Measurements from ENCODE around the gene RARA.

The RARA gene

DNA sequence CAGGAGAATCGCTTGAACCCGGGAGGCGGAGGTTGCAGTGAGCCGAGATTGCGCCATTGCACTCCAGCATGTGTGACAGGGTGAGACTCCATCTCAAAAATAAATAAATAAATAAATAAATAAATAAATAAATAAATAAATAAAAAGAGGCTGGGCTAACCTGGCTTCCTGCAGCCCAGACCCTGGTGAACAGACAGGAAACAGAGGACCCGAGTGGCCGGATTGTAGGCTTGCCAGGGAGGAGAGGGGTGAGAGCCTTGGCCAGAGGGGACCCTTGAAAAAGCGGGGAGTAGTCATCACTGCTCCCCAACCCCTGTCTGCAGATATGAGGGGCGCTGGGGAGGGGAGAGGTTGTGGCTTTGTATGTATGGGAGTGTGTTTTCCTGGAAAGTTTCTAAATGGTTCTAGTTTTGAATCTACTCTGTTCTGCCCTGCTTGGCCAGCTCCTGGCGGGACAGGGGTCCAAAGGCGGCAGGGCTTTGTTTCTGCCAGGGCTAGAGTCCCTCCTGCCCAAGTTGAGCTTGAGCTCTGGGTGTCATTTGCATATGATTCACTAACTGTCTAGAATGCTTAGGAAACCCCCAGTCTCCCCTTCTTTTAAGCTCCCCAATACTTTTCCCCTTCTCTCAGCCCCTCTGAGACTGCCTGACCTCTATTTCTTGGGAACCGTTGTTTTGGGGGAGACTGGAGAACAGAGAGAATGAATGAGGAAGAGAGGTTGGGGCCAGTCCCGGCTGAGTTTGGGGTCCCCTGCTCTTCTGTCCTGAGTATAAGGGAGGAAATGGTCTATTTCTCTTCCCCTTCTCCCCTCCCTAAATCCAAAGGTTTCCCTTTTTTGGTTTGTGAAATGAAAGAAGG lies 16.4 kb downstream of the RARA start:
- DNase-seq = peak; percentile 29
- Mint-ChIP-seq H3K27me3 (no peaks in the 10 kb centered on the region), H3K9me3 (no peaks in the 10 kb centered on the region), H3K27ac (peak overlapping the region; percentile 100), H3K36me3 (peaks cover 8 to 22% of the 10 kb centered on the region in 2 donors), H3K4me1 (peaks cover 86 to 98% of the 10 kb centered on the region in 2 donors), H3K4me3 (peak overlapping the region; percentile 78 to 85)
- ATAC-seq (replicated peaks) = peak in 1 of 2 donors; percentile 7

DNA sequence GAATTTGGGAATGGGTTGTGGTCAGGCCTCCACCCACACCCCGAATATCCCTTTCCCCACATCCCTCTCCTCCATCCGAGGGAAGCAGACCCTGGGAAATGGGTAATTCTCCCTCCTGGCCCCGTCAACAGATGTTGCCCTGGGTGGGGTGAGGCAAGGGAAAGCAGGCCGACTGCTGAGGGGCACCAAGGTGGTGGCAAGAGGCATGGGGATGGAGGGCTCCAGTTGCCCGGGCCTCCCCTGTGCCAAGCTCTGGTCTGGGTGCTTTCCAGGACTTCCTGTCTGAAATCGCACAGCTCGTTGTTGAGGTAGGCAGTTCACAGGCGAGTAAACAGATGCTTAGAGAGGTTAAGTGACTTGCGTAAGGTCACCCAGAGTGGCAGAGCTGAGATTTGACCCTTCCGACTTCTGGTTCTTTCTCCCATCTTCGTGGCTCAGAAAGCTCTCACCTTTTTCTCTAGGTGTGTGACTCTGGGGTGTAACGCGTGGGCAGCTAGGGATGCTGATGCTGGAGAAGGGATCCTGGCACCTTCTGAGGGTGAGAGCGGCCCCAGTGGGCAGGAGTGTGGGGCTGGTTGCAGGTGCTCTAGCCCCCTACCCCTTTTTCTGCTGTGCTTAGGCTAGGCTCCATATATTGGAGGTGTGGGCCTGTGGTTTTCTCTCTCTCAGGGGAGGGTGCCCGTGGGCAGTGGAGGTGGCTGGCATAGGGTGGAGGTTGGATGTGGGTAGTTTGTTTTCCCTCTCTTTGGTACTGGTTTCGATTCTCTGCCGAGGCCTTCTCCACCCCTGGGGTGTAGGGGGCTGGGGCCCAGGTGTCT lies 17.2 kb downstream of the RARA start:
- peak overlapping the region; percentile 100 for H3K27ac Mint-ChIP-seq

DNA sequence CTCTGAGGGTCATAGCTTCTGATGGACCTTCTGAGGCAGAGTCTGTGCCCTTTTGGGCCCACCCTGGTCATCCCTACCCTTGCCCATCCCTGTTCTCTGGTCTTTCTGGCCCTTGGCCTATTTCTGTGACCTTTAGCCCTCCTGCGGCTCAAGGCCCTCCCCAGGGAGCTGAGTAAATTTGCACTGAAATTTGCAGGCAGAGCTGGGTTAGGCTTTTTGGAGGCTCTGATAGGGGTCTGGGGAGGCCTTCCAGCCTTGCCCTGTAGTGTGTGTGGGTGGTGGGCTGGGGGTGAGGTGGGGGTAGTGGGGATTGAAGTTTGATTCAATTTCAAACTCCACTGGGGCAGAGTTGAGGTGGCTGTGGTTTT lies 17.8 kb downstream of the RARA start:
- no peak for DNase-seq
- H3K36me3 Mint-ChIP-seq = peaks cover 14 to 26% of the 10 kb centered on the region in 2 donors
- H3K9me3 Mint-ChIP-seq = no peaks in the 10 kb centered on the region
- peaks cover 85 to 98% of the 10 kb centered on the region in 2 donors for H3K4me1 Mint-ChIP-seq
- ATAC-seq (replicated peaks) = no peak
- peak overlapping the region; percentile 77 to 78 for H3K4me3 Mint-ChIP-seq
- H3K27me3 Mint-ChIP-seq = no peaks in the 10 kb centered on the region
- H3K27ac Mint-ChIP-seq = peak overlapping the region; percentile 100

More for the DNA sequence above, 17.2 kb downstream of the RARA start:
- DNase-seq (peak; percentile 77), ATAC-seq (replicated peaks) (peak; percentile 55 to 57)
- H3K4me3 Mint-ChIP-seq = peak overlapping the region; percentile 74 to 78
- H3K36me3 Mint-ChIP-seq = peaks cover 10 to 25% of the 10 kb centered on the region in 2 donors
- no peaks in the 10 kb centered on the region for H3K9me3 Mint-ChIP-seq
- H3K4me1 Mint-ChIP-seq = peaks cover 85 to 98% of the 10 kb centered on the region in 2 donors
- H3K27me3 Mint-ChIP-seq = no peaks in the 10 kb centered on the region

DNA sequence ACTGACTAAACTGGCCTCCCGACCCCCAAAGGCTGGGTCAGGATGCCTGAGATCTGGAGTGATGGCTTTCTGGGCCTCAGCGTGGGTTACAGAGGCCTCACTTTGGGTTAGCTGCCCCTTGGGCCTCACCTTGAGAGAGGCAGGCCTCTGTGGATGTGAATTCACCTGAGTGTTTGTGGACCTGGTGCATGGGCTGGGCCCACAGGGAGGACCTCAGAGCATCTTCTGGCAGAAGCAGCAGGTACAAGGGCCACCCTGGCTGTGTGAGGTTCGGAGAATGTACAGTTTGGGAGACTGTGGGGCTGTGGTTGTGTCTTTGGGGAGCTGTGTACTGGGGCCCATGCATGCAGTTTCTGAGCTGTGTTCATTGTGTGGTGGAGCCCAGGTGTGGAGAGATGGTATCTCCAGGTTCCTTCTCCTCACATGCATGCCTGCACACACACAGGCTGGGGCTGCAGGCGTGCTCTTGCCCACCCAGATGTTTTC lies 18.3 kb downstream of the RARA start:
- H3K36me3 Mint-ChIP-seq = peaks cover 14 to 27% of the 10 kb centered on the region in 2 donors
- no peaks in the 10 kb centered on the region for H3K27me3 Mint-ChIP-seq
- H3K4me3 Mint-ChIP-seq = peak overlapping the region; percentile 43 to 77
- no peaks in the 10 kb centered on the region for H3K9me3 Mint-ChIP-seq
- H3K4me1 Mint-ChIP-seq = peaks cover 84 to 98% of the 10 kb centered on the region in 2 donors
- ATAC-seq (replicated peaks) (no peak), DNase-seq (no peak)
- peak overlapping the region; percentile 75 for H3K27ac Mint-ChIP-seq

DNA sequence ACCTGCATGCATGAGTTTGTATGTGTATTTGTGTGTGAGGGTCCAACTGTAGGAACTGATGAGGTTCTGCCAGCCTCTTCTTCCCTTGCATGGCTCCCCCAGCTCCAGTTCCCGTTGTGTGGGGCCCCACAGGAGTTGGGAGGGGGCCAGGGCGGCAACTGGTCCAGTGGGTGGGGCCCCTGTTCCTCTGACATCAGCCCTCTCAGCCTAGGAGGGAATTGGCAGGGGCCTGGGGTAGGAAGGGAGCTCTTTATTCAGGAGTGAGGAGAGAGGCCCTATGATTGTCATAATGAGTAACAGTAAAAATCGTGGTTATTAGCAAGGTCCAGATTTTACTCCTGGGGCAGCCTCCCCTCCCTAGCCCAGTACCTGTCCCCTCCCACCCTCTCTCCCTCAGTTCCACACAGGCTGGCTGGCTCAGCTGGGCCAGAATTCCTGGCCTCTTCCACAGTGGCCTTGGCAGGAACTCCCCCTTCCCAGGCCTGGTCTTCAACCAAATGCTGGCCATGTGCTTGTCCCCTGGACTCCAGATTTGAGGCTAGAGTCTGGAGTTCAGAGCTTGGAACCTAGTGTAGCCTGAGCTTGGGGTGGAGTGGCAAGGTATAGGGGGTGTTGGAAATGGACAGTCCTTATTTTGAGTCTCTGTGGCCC lies 18.9 kb downstream of the RARA start:
- H3K9me3 Mint-ChIP-seq = no peaks in the 10 kb centered on the region
- no peak for DNase-seq
- H3K4me1 Mint-ChIP-seq = peaks cover 84 to 98% of the 10 kb centered on the region in 2 donors
- peak overlapping the region in 1 of 2 donors; percentile 43 for H3K4me3 Mint-ChIP-seq
- ATAC-seq (replicated peaks) = no peak
- peak overlapping the region; percentile 75 for H3K27ac Mint-ChIP-seq
- H3K36me3 Mint-ChIP-seq = peaks cover 18 to 32% of the 10 kb centered on the region in 2 donors
- no peaks in the 10 kb centered on the region for H3K27me3 Mint-ChIP-seq

DNA sequence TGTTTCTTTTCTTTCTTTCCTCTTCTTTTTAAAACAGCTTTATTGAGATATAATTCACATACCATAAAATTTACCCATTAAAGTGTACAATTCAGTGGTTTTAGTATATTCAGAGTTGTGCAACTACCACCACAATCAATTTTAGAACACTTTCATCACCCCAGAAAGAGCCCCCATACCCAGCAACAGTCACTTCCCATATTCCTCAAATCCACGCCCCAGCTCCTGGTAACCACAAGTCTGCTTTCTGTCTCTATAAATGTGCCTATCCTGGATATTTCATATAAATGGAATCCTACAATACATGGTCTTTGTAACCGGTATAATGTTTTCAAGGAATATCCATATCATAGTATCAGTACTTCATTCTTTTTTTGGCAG lies 19.4 kb downstream of the RARA start:
- Mint-ChIP-seq H3K27ac (peak overlapping the region; percentile 48), H3K9me3 (no peaks in the 10 kb centered on the region), H3K36me3 (peaks cover 22 to 37% of the 10 kb centered on the region in 2 donors), H3K4me3 (no peak overlapping the region), H3K27me3 (no peaks in the 10 kb centered on the region), H3K4me1 (peaks cover 79 to 94% of the 10 kb centered on the region in 2 donors)
- DNase-seq = no peak
- ATAC-seq (replicated peaks) = no peak

DNA sequence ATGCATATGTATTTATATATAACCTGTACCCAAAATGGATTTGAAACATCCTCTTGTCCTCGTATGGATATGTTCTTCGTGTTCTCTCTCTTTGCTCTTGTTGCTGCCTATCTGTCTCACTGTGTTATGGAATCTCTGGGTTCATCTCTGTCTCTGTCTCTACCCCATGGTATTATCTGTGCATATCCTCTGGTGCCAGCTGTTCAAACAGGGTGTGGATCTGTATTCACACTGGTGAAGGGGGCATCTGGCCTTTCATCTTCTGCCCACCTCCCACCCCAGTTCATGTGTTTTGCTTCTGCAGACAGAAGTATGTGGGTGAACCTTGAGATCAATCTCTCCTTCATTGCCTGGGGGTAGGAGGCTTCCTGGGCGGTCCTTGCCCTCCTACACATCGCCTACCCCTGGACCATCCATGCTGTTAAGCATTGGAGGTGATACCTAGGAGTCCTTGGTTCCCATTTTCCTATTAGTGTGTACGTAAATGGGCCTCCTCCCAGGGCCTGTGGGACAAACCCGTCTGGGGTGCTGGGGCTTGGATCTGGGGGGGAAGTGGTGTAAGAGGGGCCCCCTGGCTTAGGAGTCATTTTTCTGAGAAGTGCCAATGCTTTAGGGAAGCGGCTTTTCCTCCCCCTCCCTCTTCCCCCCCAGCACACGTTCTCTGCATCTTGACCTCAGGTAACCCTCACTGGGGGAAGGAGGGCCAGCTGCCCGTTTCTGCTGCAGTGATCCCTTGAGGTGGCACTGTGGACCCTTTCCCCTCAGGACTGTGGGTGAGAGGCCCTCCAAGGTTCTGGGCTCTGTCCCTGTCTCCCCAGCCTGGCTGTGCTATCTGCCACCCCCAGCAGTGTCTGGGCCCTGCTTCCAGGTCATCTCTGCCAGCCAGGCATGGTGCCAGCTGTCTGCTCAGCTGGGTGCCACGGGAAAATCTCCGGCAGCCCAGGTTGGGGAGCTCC lies 21.1 kb downstream of the RARA start:
- peak overlapping the region; percentile 10 to 39 for H3K4me3 Mint-ChIP-seq
- ATAC-seq (replicated peaks) = peak; percentile 5 to 19
- H3K27ac Mint-ChIP-seq = peak overlapping the region; percentile 2
- DNase-seq = no peak
- peaks cover 29 to 53% of the 10 kb centered on the region in 2 donors for H3K36me3 Mint-ChIP-seq
- no peaks in the 10 kb centered on the region for H3K27me3 Mint-ChIP-seq
- H3K4me1 Mint-ChIP-seq = peaks cover 77 to 94% of the 10 kb centered on the region in 2 donors
- no peaks in the 10 kb centered on the region for H3K9me3 Mint-ChIP-seq

DNA sequence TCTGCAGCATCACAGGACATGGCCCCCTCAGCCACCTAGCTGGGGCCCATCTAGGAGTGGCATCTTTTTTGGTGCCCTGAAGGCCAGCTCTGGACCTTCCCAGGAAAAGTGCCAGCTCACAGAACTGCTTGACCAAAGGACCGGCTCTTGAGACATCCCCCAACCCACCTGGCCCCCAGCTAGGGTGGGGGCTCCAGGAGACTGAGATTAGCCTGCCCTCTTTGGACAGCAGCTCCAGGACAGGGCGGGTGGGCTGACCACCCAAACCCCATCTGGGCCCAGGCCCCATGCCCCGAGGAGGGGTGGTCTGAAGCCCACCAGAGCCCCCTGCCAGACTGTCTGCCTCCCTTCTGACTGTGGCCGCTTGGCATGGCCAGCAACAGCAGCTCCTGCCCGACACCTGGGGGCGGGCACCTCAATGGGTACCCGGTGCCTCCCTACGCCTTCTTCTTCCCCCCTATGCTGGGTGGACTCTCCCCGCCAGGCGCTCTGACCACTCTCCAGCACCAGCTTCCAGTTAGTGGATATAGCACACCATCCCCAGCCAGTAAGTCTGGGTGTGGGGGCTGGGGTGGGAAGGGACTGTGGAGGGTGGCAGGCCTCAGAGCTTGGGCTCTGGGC lies 22.0 kb downstream of the RARA start:
- Mint-ChIP-seq H3K9me3 (no peaks in the 10 kb centered on the region), H3K4me1 (peaks cover 70 to 89% of the 10 kb centered on the region in 2 donors), H3K27me3 (no peaks in the 10 kb centered on the region), H3K4me3 (peak overlapping the region; percentile 39 to 52), H3K36me3 (peaks cover 29 to 54% of the 10 kb centered on the region in 2 donors), H3K27ac (peak overlapping the region; percentile 74)
- ATAC-seq (replicated peaks) (no peak), DNase-seq (no peak)

DNA sequence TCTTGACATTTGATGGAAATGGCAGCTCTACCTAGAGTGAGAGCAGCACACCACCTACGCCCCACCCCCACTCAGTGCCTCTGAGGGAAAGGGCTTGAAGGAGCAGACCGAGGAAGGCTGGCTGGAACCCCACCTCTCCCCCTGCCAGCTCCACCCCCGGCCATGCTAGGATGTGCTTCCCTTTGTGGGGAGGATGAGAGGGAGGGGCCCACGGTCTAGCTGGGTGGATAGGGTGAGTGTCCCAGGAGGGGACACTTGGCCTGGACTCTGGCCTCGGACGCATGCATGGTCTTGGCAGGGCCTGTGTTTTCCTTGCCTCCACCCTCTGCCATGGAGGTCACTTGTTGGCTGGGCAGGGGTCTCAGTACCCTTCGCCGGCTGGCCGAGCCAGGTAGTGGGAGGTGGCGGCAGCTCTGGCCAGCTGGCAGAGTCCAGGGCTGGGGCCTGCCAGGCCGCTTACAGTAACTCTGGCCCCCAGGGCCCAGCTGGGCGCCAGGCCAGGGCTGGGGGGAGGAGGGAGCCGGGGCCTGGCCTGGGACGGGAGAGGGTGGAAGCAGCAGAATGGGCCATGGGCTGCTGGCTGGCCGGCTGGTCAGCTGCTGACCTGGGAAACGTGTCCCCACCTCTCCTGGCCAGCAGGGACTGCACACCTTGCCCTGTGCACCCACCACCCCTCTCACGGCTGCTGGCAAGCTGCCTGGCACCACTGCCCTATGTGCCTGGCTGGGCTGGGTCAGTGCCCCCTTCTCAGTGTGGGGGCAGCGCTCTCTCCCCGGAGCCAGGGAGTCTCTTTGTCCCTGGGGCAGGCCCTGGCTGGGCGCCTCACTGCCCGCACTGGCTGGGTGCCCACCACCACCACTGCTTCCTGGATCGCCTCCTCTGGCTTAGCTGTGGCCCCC lies 23.0 kb downstream of the RARA start:
- Mint-ChIP-seq H3K27ac (peak overlapping the region; percentile 74), H3K27me3 (no peaks in the 10 kb centered on the region), H3K4me3 (peak overlapping the region in 1 of 2 donors; percentile 15), H3K4me1 (peaks cover 62 to 85% of the 10 kb centered on the region in 2 donors), H3K9me3 (no peaks in the 10 kb centered on the region), H3K36me3 (peaks cover 28 to 54% of the 10 kb centered on the region in 2 donors)
- no peak for ATAC-seq (replicated peaks)
- no peak for DNase-seq

DNA sequence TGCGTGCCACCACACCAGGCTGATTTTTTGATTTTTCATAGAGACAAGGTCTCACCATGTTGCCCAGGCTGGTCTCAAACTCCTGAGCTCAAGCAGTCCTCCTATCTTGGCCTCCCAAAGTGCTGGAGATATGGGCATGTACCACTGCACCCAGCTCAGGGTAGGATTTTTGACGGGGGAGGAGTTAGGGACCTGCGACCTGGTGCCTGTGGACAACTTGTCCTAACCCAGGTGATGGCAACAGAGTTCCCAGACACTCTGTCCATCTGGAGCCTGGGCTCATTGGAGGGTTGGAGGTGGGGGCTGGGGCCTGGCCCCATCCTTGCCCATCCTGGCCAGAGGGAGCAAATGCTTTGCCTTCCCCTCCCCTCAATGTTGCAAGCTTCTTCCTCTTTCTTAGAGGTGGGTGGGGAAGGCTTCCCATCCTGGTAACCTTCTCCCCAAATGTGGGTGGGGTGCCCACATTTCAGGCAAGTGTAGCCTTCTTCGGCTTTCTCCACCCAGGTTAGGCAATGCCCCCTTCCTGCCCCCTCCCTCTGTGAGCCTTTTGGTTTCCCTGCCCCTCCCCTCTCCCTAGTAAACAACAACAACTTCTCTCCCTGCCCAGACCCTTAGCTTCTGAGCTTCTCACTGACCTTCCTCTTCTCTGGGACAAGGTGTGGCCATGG lies 24.9 kb downstream of the RARA start:
- peak overlapping the region; percentile 71 for H3K27ac Mint-ChIP-seq
- peak overlapping the region; percentile 25 to 54 for H3K4me3 Mint-ChIP-seq
- H3K27me3 Mint-ChIP-seq = no peaks in the 10 kb centered on the region
- no peak for DNase-seq
- no peak for ATAC-seq (replicated peaks)
- peaks cover 0 to 2% of the 10 kb centered on the region in 2 donors for H3K9me3 Mint-ChIP-seq
- peaks cover 52 to 82% of the 10 kb centered on the region in 2 donors for H3K4me1 Mint-ChIP-seq
- peaks cover 29 to 56% of the 10 kb centered on the region in 2 donors for H3K36me3 Mint-ChIP-seq

DNA sequence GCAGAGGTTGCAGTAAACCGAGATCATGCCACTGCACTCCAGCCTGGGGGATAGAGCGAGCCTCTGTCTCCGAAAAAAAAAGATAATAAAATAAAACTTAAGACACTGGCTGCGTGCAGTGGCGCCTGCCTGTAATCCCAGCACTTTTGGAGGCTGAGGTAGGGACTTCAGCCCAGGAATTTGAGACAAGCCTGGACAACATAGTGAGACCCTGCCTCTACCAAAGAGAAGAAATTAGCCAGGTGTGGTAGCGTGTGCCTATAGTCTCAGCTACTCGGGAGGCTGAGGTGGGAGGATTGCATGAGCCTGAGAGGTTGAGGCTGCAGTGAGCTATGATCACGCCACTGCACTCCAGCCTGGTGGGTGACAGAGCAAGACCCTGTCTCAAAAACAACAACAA lies 26.6 kb downstream of the RARA start:
- no peak for DNase-seq
- Mint-ChIP-seq H3K27ac (no peak overlapping the region), H3K9me3 (peaks cover 0 to 2% of the 10 kb centered on the region in 2 donors), H3K27me3 (no peaks in the 10 kb centered on the region), H3K36me3 (peaks cover 42 to 64% of the 10 kb centered on the region in 2 donors), H3K4me1 (peaks cover 55 to 85% of the 10 kb centered on the region in 2 donors), H3K4me3 (no peak overlapping the region)
- ATAC-seq (replicated peaks) = no peak

Data from stimulated activated naive B cell treated with anti-CD40 and anti-IgM and Interleukin-4, amounts not matched to agents 10 μg/mL and 1 μg/mL and 100 μg/mL, for 72 hours (primary cell).